B cell (primary cell): ENCODE measurements around the gene ADAM19.

Source experiments
- EZH2 ChIP-seq: IDR thresholded peaks from 2 replicates; pipeline ENCODE4 v1.6.1; 2012; ENCODE audit warnings: borderline replicate concordance, low read depth, mild to moderate bottlenecking, moderate library complexity, low read length; ENCODE audit not compliant: insufficient read depth, poor library complexity, severe bottlenecking
- TF ChIP-seq, protein P1 (sequence below): fragments of 200-600 bp; IDR thresholded peaks from one replicate; pipeline ENCODE4 v1.8.0; 2022; ENCODE audit warnings: antibody characterized with exemption, mild to moderate bottlenecking

- TF ChIP-seq, protein P1, sequence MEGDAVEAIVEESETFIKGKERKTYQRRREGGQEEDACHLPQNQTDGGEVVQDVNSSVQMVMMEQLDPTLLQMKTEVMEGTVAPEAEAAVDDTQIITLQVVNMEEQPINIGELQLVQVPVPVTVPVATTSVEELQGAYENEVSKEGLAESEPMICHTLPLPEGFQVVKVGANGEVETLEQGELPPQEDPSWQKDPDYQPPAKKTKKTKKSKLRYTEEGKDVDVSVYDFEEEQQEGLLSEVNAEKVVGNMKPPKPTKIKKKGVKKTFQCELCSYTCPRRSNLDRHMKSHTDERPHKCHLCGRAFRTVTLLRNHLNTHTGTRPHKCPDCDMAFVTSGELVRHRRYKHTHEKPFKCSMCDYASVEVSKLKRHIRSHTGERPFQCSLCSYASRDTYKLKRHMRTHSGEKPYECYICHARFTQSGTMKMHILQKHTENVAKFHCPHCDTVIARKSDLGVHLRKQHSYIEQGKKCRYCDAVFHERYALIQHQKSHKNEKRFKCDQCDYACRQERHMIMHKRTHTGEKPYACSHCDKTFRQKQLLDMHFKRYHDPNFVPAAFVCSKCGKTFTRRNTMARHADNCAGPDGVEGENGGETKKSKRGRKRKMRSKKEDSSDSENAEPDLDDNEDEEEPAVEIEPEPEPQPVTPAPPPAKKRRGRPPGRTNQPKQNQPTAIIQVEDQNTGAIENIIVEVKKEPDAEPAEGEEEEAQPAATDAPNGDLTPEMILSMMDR = no peak
- no peak for TF ChIP-seq EZH2
Measured at GRCh38 chr5:157521704-157522029, 53.9 kb downstream of the ADAM19 start.
